GM23338 (cell line): ENCODE results near the gene TCF7. TPM values are rescaled to one million over a fixed set of nuclear protein-coding genes. Genes with fewer than 3 reads are reported as not detected.

Source experiments
- ATAC-seq: fragments of 200-7000 bp; cut with Tn5 transposase; 3 replicates; pipeline ENCODE4 v1.9.1; 2020
- DNase-seq: peaks from one replicate; pipeline ENCODE4 v3.0.0-alpha.2; 2015; ENCODE audit warnings: low spot score
- H2AFZ ChIP-seq: fragments of 200-600 bp; sonication (generic); 2 replicates; pipeline ENCODE4 v1.8.0; 2016; ENCODE audit warnings: antibody characterized with exemption, mild to moderate bottlenecking, moderate library complexity
- H3F3A ChIP-seq: fragments of 200-600 bp; sonication (generic); replicated peaks from 2 replicates; pipeline ENCODE4 v1.8.0; 2017; ENCODE audit warnings: antibody characterized with exemption, mixed run types, low read depth
- H3K27ac ChIP-seq: fragments of 200-600 bp; sonication (generic); 2 replicates; pipeline ENCODE4 v1.6.1; 2016; ENCODE audit warnings: low read depth
- H3K27me3 ChIP-seq: fragments of 200-600 bp; sonication (generic); 2 replicates; pipeline ENCODE4 v1.8.0; 2016; ENCODE audit warnings: mild to moderate bottlenecking, mixed run types, moderate library complexity; ENCODE audit not compliant: insufficient read depth
- H3K36me3 ChIP-seq: fragments of 200-600 bp; sonication (generic); 2 replicates; pipeline ENCODE4 v1.8.0; 2016; ENCODE audit warnings: mild to moderate bottlenecking; ENCODE audit not compliant: insufficient read depth
- H3K4me1 ChIP-seq: fragments of 200-600 bp; sonication (generic); 2 replicates; pipeline ENCODE4 v1.8.0; 2016; ENCODE audit warnings: mild to moderate bottlenecking, moderate library complexity; ENCODE audit not compliant: insufficient read depth
- H3K4me2 ChIP-seq: fragments of 200-600 bp; sonication (generic); 2 replicates; pipeline ENCODE4 v1.7.1; 2017; ENCODE audit warnings: mixed run types
- H3K4me3 ChIP-seq: fragments of 200-600 bp; sonication (generic); 2 replicates; pipeline ENCODE4 v1.6.1; 2016; ENCODE audit warnings: mixed run types
- H3K79me2 ChIP-seq: fragments of 200-600 bp; sonication (generic); replicated peaks from 2 replicates; pipeline ENCODE4 v1.8.0; 2017; ENCODE audit warnings: mild to moderate bottlenecking; ENCODE audit not compliant: insufficient read depth
- H3K9me2 ChIP-seq: fragments of 200-600 bp; sonication (generic); 2 replicates; pipeline ENCODE4 v1.8.0; 2017; ENCODE audit not compliant: insufficient read depth
- H4K20me1 ChIP-seq: fragments of 200-600 bp; sonication (generic); replicated peaks from 2 replicates; pipeline ENCODE4 v1.8.0; 2017; ENCODE audit warnings: mild to moderate bottlenecking; ENCODE audit not compliant: insufficient read depth
- H3K27ac Mint-ChIP-seq: 2 replicates; pipeline ENCODE4 v1.8.0; 2020; ENCODE audit warnings: inconsistent platforms, mild to moderate bottlenecking, moderate library complexity, mixed read lengths
- H3K27me3 Mint-ChIP-seq: 3 replicates; pipeline ENCODE4 v1.8.0; 2022; ENCODE audit warnings: low read depth, mild to moderate bottlenecking, moderate library complexity, mixed read lengths, inconsistent platforms; ENCODE audit not compliant: insufficient read depth, poor library complexity
- H3K36me3 Mint-ChIP-seq: 3 replicates; pipeline ENCODE4 v1.8.0; 2021; ENCODE audit warnings: low read depth, mild to moderate bottlenecking, inconsistent platforms, moderate library complexity, mixed read lengths
- H3K4me1 Mint-ChIP-seq: 3 replicates; pipeline ENCODE4 v1.8.0; 2020; ENCODE audit warnings: mild to moderate bottlenecking, inconsistent platforms, mixed read lengths
- H3K4me3 Mint-ChIP-seq: 3 replicates; pipeline ENCODE4 v1.8.0; 2021; ENCODE audit warnings: moderate library complexity, mild to moderate bottlenecking, inconsistent platforms, mixed read lengths
- H3K9me3 Mint-ChIP-seq: 3 replicates; pipeline ENCODE4 v1.8.0; 2020; ENCODE audit warnings: moderate library complexity, mild to moderate bottlenecking, inconsistent platforms, mixed read lengths
- CREB1 ChIP-seq: fragments of 250-450 bp; sonication (Bioruptor Pico); IDR thresholded peaks from 2 replicates; pipeline ENCODE4 v1.5.0; 2020; ENCODE audit warnings: low read depth, mild to moderate bottlenecking, moderate library complexity
- CTCF ChIP-seq, 2 experiments: fragments of 200-600 bp in 1 of 2; sonication (generic) in 1 of 2; conservative IDR thresholded peaks; 2 replicates each; pipeline versions ENCODE4 v1.5.1 to v1.6.1; 2016 to 2017; ENCODE audit warnings: antibody characterized with exemption in 2 of 2, low read depth in 2 of 2, mild to moderate bottlenecking in 2 of 2, moderate library complexity in 1 of 2
- ETS1 ChIP-seq: IDR thresholded peaks from 2 replicates; pipeline ENCODE4 v1.6.1; 2016; ENCODE audit warnings: antibody characterized with exemption
- EZH2phosphoT487 ChIP-seq: fragments of 200-600 bp; sonication (generic); IDR thresholded peaks from one replicate; pipeline ENCODE4 v1.8.1; 2018; ENCODE audit warnings: antibody characterized with exemption; ENCODE audit not compliant: unreplicated experiment
- JUNB ChIP-seq: IDR thresholded peaks from one replicate; pipeline ENCODE4 v1.6.1; 2016; ENCODE audit warnings: antibody characterized with exemption; ENCODE audit not compliant: unreplicated experiment
- NANOG ChIP-seq: IDR thresholded peaks from 2 replicates; pipeline ENCODE4 v1.6.1; 2016; ENCODE audit warnings: antibody characterized with exemption, borderline replicate concordance
- REST ChIP-seq: IDR thresholded peaks from one replicate; pipeline ENCODE4 v1.6.1; 2018; ENCODE audit warnings: antibody characterized with exemption; ENCODE audit not compliant: unreplicated experiment
- STAT1 ChIP-seq: IDR thresholded peaks from one replicate; pipeline ENCODE4 v1.6.1; 2016; ENCODE audit warnings: antibody characterized with exemption; ENCODE audit not compliant: unreplicated experiment
- ZNF114 ChIP-seq: fragments of 250-450 bp; sonication (Bioruptor Pico); IDR thresholded peaks from 2 replicates; pipeline ENCODE4 v1.5.0; 2020; ENCODE audit warnings: mild to moderate bottlenecking, moderate library complexity
- ZNF331 ChIP-seq: fragments of 250-450 bp; sonication (Bioruptor Pico); IDR thresholded peaks from 2 replicates; pipeline ENCODE4 v1.5.0; 2020; ENCODE audit warnings: low read depth, mild to moderate bottlenecking, moderate library complexity
- polyA plus RNA-seq: library from polyadenylated mRNA; unstranded; fragments of >200 nt; fragmentation: Nextera tagmentation; extraction: Ambion mirVana; gene quantifications from 2 replicates; pipeline ENCODE4 v1.2.1, GENCODE V29; 2016
- total RNA-seq: library from RNA; depleted of rRNA; stranded (reverse); fragments of >200 nt; shearing (Covaris generic); gene quantifications from 2 replicates; pipeline ENCODE4 v1.2.3, GENCODE V29; 2014

The TCF7 gene
- total and polyA plus RNA-seq, 2 experiments from 2014 or later: 5.6 to 8.1 TPM

GRCh38 chr5:134145041-134145757 is 30.7 kb downstream of the TCF7 start (continued):
- no peak for TF ChIP-seq ZNF114 (CRISPR knock-in tag)
- TF ChIP-seq NANOG: no peak
- TF ChIP-seq REST: no peak
- TF ChIP-seq ZNF331 (CRISPR knock-in tag): no peak
- no peak for TF ChIP-seq ETS1
- TF ChIP-seq CTCF (conservative IDR thresholded peaks at IDR 0.05; ENCODE audit: low read depth in 2 of 2): no peak
- TF ChIP-seq CREB1: no peak
- no peak for TF ChIP-seq EZH2phosphoT487
- no peak for TF ChIP-seq STAT1

- Mint-ChIP-seq H3K36me3 (peaks cover 33% of the 10 kb centered on the region), H3K27ac (no peak overlapping the region), H3K9me3 (no peaks in the 10 kb centered on the region), H3K4me1 (no peaks in the 10 kb centered on the region; the same call in 1 of the 3 replicates), H3K4me3 (no peak overlapping the region), H3K27me3 (peaks cover 6% of the 10 kb centered on the region)
- no peak overlapping the region for H3K4me3 ChIP-seq
- H3K9me2 ChIP-seq: no peaks in the 10 kb centered on the region
- H3K79me2 ChIP-seq: peaks cover 11% of the 10 kb centered on the region
- no peaks in the 10 kb centered on the region for H3K27me3 ChIP-seq
- 0 out of 2 replicates have a peak overlapping the region, but pooled peaks have one; percentile 39 for H3K27ac ChIP-seq
- no peak overlapping the region for H2AFZ ChIP-seq
- H3F3A ChIP-seq: peaks cover 8% of the 10 kb centered on the region; the same call in 1 of the 2 replicates
- no peak overlapping the region for H3K4me2 ChIP-seq
- ATAC-seq (peak; percentile 91), DNase-seq (peak; percentile 89)
- TF ChIP-seq JUNB: no peak
- TF ChIP-seq CTCF (conservative IDR thresholded peaks at IDR 0.05; ENCODE audit: low read depth in 2 of 2): peak; percentile 78 to 92
- TF ChIP-seq ZNF114 (CRISPR knock-in tag): no peak
- peaks cover 2% of the 10 kb centered on the region; the same call in 1 of the 2 replicates for H3K4me1 ChIP-seq
- peaks cover 6% of the 10 kb centered on the region; the same call in 1 of the 2 replicates for H3K36me3 ChIP-seq
- peaks cover 36% of the 10 kb centered on the region for H4K20me1 ChIP-seq
Measured at GRCh38 chr5:134145779-134146581, 31.5 kb downstream of the TCF7 start.
